HepG2 (cell line): ENCODE measurements around the gene WDR43. TPM values are rescaled to one million over a fixed set of nuclear protein-coding genes. Genes with fewer than 3 reads are reported as not detected.
A peak's percentile ranks its signal among the peaks of the same experiment; 100 is the strongest.

ENCODE experiments used
- CHD2 ChIP-seq: IDR thresholded peaks from 2 replicates; pipeline ENCODE4 v1.6.1; 2011; ENCODE audit warnings: low read depth, low read length, improper control_type of control experiment
- GATAD1 ChIP-seq: IDR thresholded peaks from 2 replicates; pipeline ENCODE4 v1.6.1; 2016; ENCODE audit warnings: missing genetic modification reagents, missing compliant biosample characterization
- MIER3 ChIP-seq: IDR thresholded peaks from 2 replicates; pipeline ENCODE4 v1.6.1; 2016; ENCODE audit warnings: missing compliant biosample characterization, borderline replicate concordance
- RORA ChIP-seq: sonication (generic); formaldehyde crosslinking; IDR thresholded peaks from 2 replicates; pipeline ENCODE4 v1.5.0; 2020; ENCODE audit warnings: mild to moderate bottlenecking, missing genetic modification reagents, moderate library complexity
- SATB2 ChIP-seq: sonication (generic); formaldehyde crosslinking; IDR thresholded peaks from 2 replicates; pipeline ENCODE4 v1.5.0; 2020; ENCODE audit warnings: missing genetic modification reagents
- SETDB1 ChIP-seq: sonication (generic); formaldehyde crosslinking; IDR thresholded peaks from 2 replicates; pipeline ENCODE4 v1.5.1; 2020; ENCODE audit warnings: missing genetic modification reagents, mild to moderate bottlenecking, borderline replicate concordance
- SMAD3 ChIP-seq: sonication (generic); formaldehyde crosslinking; IDR thresholded peaks from 2 replicates; pipeline ENCODE4 v1.4.0; 2020; ENCODE audit warnings: missing genetic modification reagents
- TSC22D2 ChIP-seq: sonication (generic); formaldehyde crosslinking; IDR thresholded peaks from 2 replicates; pipeline ENCODE4 v1.5.1; 2020; ENCODE audit warnings: missing genetic modification reagents, mild to moderate bottlenecking, borderline replicate concordance
- ZIK1 ChIP-seq: sonication (generic); formaldehyde crosslinking; IDR thresholded peaks from 2 replicates; pipeline ENCODE4 v1.5.0; 2020; ENCODE audit warnings: mild to moderate bottlenecking, low read depth, missing genetic modification reagents, borderline replicate concordance
- ZNF143 ChIP-seq: sonication (generic); formaldehyde crosslinking; IDR thresholded peaks from 2 replicates; pipeline ENCODE4 v1.4.0; 2020; ENCODE audit warnings: missing genetic modification reagents
- ZNF317 ChIP-seq: sonication (generic); formaldehyde crosslinking; IDR thresholded peaks from 2 replicates; pipeline ENCODE4 v1.5.0; 2020; ENCODE audit warnings: mild to moderate bottlenecking, missing genetic modification reagents
- ZNF484 ChIP-seq: sonication (generic); formaldehyde crosslinking; IDR thresholded peaks from 2 replicates; pipeline ENCODE4 v1.5.1; 2020; ENCODE audit warnings: mild to moderate bottlenecking, low read depth, missing genetic modification reagents, borderline replicate concordance
- ZNF546 ChIP-seq: sonication (generic); formaldehyde crosslinking; conservative IDR thresholded peaks from 2 replicates; pipeline ENCODE4 v1.8.1; 2023; ENCODE audit warnings: mild to moderate bottlenecking, missing genetic modification reagents
- ZNF619 ChIP-seq: sonication (generic); formaldehyde crosslinking; IDR thresholded peaks from 2 replicates; pipeline ENCODE4 v1.4.0; 2020; ENCODE audit warnings: mild to moderate bottlenecking, missing genetic modification reagents
- ZSCAN30 ChIP-seq: sonication (generic); formaldehyde crosslinking; IDR thresholded peaks from 2 replicates; pipeline ENCODE4 v1.5.0; 2020; ENCODE audit warnings: mild to moderate bottlenecking, missing genetic modification reagents
- polyA plus RNA-seq, 8 experiments: library from polyadenylated mRNA; depleted of rRNA in 3 of 8; stranded (reverse) in 7 of 8; unstranded in 1 of 8; fragments of >200 nt; fragmentation: Illumina TruSeq in 4 of 8; extraction: Trizol in 4 of 8; gene quantifications; 2 replicates each; pipeline versions ENCODE4 v1.2.1 to v1.2.3, GENCODE V29; 2011 to 2016; ENCODE audit warnings: low read depth in 4 of 8, missing spikeins in 1 of 8, mixed read lengths in 1 of 8; ENCODE audit not compliant: insufficient read depth in 1 of 8
- total RNA-seq, 5 experiments: library from RNA; depleted of rRNA; stranded (reverse); fragments of >200 nt; fragmentation: Illumina TruSeq; extraction: Trizol; gene quantifications; 2 replicates each; pipeline ENCODE4 v1.2.3, GENCODE V29; 2016; ENCODE audit warnings: low read depth in 1 of 5
- TF ChIP-seq, protein P1 (sequence below): sonication (generic); formaldehyde crosslinking; IDR thresholded peaks from 2 replicates; pipeline ENCODE4 v1.4.0; 2020; ENCODE audit warnings: missing genetic modification reagents
- TF ChIP-seq, protein P2 (sequence below): sonication (generic); formaldehyde crosslinking; IDR thresholded peaks from 2 replicates; pipeline ENCODE4 v1.5.1; 2020; ENCODE audit warnings: missing genetic modification reagents, mild to moderate bottlenecking, borderline replicate concordance
- TF ChIP-seq, protein P3 (sequence below): sonication (generic); formaldehyde crosslinking; IDR thresholded peaks from 2 replicates; pipeline ENCODE4 v1.4.0; 2020; ENCODE audit warnings: missing genetic modification reagents
- TF ChIP-seq, protein P4 (sequence below): sonication (generic); formaldehyde crosslinking; IDR thresholded peaks from 2 replicates; pipeline ENCODE4 v1.5.1; 2020; ENCODE audit warnings: missing genetic modification reagents, mild to moderate bottlenecking, borderline replicate concordance

WDR43 gene
- total and polyA plus RNA-seq, 2 of the 13 experiments (the other 11 are each of a cell fraction or from before 2014, with no cell fraction given) = 121 to 167 TPM

GRCh38 chr2:28870146-28870891, 24.1 kb upstream of the WDR43 start, which contains the start of gene TRMT61B (continued):
- TF ChIP-seq, protein P1, sequence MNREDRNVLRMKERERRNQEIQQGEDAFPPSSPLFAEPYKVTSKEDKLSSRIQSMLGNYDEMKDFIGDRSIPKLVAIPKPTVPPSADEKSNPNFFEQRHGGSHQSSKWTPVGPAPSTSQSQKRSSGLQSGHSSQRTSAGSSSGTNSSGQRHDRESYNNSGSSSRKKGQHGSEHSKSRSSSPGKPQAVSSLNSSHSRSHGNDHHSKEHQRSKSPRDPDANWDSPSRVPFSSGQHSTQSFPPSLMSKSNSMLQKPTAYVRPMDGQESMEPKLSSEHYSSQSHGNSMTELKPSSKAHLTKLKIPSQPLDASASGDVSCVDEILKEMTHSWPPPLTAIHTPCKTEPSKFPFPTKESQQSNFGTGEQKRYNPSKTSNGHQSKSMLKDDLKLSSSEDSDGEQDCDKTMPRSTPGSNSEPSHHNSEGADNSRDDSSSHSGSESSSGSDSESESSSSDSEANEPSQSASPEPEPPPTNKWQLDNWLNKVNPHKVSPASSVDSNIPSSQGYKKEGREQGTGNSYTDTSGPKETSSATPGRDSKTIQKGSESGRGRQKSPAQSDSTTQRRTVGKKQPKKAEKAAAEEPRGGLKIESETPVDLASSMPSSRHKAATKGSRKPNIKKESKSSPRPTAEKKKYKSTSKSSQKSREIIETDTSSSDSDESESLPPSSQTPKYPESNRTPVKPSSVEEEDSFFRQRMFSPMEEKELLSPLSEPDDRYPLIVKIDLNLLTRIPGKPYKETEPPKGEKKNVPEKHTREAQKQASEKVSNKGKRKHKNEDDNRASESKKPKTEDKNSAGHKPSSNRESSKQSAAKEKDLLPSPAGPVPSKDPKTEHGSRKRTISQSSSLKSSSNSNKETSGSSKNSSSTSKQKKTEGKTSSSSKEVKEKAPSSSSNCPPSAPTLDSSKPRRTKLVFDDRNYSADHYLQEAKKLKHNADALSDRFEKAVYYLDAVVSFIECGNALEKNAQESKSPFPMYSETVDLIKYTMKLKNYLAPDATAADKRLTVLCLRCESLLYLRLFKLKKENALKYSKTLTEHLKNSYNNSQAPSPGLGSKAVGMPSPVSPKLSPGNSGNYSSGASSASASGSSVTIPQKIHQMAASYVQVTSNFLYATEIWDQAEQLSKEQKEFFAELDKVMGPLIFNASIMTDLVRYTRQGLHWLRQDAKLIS (CRISPR knock-in tag) = no peak
- TF ChIP-seq, protein P2, sequence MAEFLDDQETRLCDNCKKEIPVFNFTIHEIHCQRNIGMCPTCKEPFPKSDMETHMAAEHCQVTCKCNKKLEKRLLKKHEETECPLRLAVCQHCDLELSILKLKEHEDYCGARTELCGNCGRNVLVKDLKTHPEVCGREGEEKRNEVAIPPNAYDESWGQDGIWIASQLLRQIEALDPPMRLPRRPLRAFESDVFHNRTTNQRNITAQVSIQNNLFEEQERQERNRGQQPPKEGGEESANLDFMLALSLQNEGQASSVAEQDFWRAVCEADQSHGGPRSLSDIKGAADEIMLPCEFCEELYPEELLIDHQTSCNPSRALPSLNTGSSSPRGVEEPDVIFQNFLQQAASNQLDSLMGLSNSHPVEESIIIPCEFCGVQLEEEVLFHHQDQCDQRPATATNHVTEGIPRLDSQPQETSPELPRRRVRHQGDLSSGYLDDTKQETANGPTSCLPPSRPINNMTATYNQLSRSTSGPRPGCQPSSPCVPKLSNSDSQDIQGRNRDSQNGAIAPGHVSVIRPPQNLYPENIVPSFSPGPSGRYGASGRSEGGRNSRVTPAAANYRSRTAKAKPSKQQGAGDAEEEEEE = peak; percentile 49; the same call in 1 of the 2 replicates
- no peak for TF ChIP-seq ZSCAN30 (CRISPR knock-in tag)
- no peak for TF ChIP-seq CHD2
- peak; percentile 78; the same call in 1 of the 2 replicates for TF ChIP-seq ZNF317 (CRISPR knock-in tag)
- TF ChIP-seq, protein P3, sequence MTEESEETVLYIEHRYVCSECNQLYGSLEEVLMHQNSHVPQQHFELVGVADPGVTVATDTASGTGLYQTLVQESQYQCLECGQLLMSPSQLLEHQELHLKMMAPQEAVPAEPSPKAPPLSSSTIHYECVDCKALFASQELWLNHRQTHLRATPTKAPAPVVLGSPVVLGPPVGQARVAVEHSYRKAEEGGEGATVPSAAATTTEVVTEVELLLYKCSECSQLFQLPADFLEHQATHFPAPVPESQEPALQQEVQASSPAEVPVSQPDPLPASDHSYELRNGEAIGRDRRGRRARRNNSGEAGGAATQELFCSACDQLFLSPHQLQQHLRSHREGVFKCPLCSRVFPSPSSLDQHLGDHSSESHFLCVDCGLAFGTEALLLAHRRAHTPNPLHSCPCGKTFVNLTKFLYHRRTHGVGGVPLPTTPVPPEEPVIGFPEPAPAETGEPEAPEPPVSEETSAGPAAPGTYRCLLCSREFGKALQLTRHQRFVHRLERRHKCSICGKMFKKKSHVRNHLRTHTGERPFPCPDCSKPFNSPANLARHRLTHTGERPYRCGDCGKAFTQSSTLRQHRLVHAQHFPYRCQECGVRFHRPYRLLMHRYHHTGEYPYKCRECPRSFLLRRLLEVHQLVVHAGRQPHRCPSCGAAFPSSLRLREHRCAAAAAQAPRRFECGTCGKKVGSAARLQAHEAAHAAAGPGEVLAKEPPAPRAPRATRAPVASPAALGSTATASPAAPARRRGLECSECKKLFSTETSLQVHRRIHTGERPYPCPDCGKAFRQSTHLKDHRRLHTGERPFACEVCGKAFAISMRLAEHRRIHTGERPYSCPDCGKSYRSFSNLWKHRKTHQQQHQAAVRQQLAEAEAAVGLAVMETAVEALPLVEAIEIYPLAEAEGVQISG (CRISPR knock-in tag) = peak; percentile 96
- TF ChIP-seq ZNF484 (CRISPR knock-in tag) = no peak; the same call in 1 of the 2 replicates
- TF ChIP-seq, protein P4, sequence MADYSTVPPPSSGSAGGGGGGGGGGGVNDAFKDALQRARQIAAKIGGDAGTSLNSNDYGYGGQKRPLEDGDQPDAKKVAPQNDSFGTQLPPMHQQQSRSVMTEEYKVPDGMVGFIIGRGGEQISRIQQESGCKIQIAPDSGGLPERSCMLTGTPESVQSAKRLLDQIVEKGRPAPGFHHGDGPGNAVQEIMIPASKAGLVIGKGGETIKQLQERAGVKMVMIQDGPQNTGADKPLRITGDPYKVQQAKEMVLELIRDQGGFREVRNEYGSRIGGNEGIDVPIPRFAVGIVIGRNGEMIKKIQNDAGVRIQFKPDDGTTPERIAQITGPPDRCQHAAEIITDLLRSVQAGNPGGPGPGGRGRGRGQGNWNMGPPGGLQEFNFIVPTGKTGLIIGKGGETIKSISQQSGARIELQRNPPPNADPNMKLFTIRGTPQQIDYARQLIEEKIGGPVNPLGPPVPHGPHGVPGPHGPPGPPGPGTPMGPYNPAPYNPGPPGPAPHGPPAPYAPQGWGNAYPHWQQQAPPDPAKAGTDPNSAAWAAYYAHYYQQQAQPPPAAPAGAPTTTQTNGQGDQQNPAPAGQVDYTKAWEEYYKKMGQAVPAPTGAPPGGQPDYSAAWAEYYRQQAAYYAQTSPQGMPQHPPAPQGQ (CRISPR knock-in tag) = peak; percentile 75; the same call in 1 of the 2 replicates
- no peak for TF ChIP-seq SETDB1 (CRISPR knock-in tag)
- TF ChIP-seq ZNF619 (CRISPR knock-in tag) = peak; percentile 99
- no peak for TF ChIP-seq RORA
- TF ChIP-seq GATAD1 (CRISPR knock-in tag) = peak; percentile 100
- TF ChIP-seq MIER3 (CRISPR knock-in tag) = peak; percentile 97
- TF ChIP-seq ZIK1 (CRISPR knock-in tag) = peak; percentile 98
- no peak; the same call in none of the 2 replicates for TF ChIP-seq ZNF546 (CRISPR knock-in tag)
- TF ChIP-seq ZNF143 (CRISPR knock-in tag) = peak; percentile 79
- no peak; the same call in none of the 2 replicates for TF ChIP-seq SATB2 (CRISPR knock-in tag)
- TF ChIP-seq TSC22D2 (CRISPR knock-in tag) = peak; percentile 98
- TF ChIP-seq SMAD3 (CRISPR knock-in tag) = peak; percentile 92
